IMR-90 (cell line): Measurements from ENCODE around the gene AGAP1. TPM values are rescaled to one million over a fixed set of nuclear protein-coding genes. Genes with fewer than 3 reads are reported as not detected.

Experiments used
- ATAC-seq: fragments of 200-7000 bp; cut with Tn5 transposase; 2 replicates; pipeline ENCODE4 v1.9.1; 2020; ENCODE audit warnings: low read depth, mild to moderate bottlenecking, moderate library complexity
- BruUV-seq: library from RNA; stranded (reverse); fragments of 400-500 nt; replicated peaks from 2 replicates; lab custom pipeline; 2021; lab: Mats Ljungman, UMichigan
- CTCF ChIA-PET: fragments of 300-600 bp; formaldehyde crosslinking; extraction: SDS; loops from one replicate; lab custom pipeline; 2021; ENCODE audit warnings: antibody characterized with exemption; lab: Yijun Ruan, JAX
- POLR2A ChIA-PET: fragments of 300-600 bp; sonication (Branson Sonifier 250); formaldehyde crosslinking; loops from one replicate; lab custom pipeline; 2022; ENCODE audit warnings: antibody characterized with exemption; ENCODE audit not compliant: unreplicated experiment; lab: Charles Lee
- DNase-seq: peaks from one replicate; pipeline ENCODE4 v3.0.0; 2013
- H2AFZ ChIP-seq: replicated peaks from 2 replicates; pipeline ENCODE3; 2013; ENCODE audit warnings: low read length, mild to moderate bottlenecking; ENCODE audit not compliant: poor library complexity
- H2AK5ac ChIP-seq: 2 replicates; pipeline ENCODE4 v1.6.1; 2013; ENCODE audit warnings: low read depth, low read length, inconsistent platforms
- H2AK9ac ChIP-seq: replicated peaks from 2 replicates; pipeline ENCODE3; 2013; ENCODE audit warnings: mild to moderate bottlenecking, low read depth, low read length, moderate library complexity; ENCODE audit not compliant: poor library complexity
- H2BK120ac ChIP-seq: 2 replicates; pipeline ENCODE4 v1.6.1; 2013; ENCODE audit warnings: low read depth, low read length, inconsistent platforms
- H2BK15ac ChIP-seq: 3 replicates; pipeline ENCODE4 v1.6.1; 2013; ENCODE audit warnings: low read depth, low read length, inconsistent platforms
- H2BK20ac ChIP-seq: 2 replicates; pipeline ENCODE4 v1.6.1; 2013; ENCODE audit warnings: low read depth, mild to moderate bottlenecking, inconsistent platforms, low read length, moderate library complexity
- H2BK5ac ChIP-seq: 2 replicates; pipeline ENCODE4 v1.6.1; 2013; ENCODE audit warnings: mild to moderate bottlenecking, low read depth, low read length, inconsistent platforms; ENCODE audit not compliant: poor library complexity, severe bottlenecking
- H3K14ac ChIP-seq: replicated peaks from 2 replicates; pipeline ENCODE4 v1.6.1; 2013; ENCODE audit warnings: low read depth, low read length, inconsistent platforms
- H3K18ac ChIP-seq: 2 replicates; pipeline ENCODE4 v1.6.1; 2013; ENCODE audit warnings: low read depth, low read length, control low read depth
- H3K23ac ChIP-seq: 2 replicates; pipeline ENCODE4 v1.6.1; 2013; ENCODE audit warnings: low read depth, low read length, inconsistent platforms
- H3K27ac ChIP-seq: 2 replicates; pipeline ENCODE4 v1.5.1; 2013; ENCODE audit warnings: mild to moderate bottlenecking, control low read depth, low read length; ENCODE audit not compliant: insufficient read depth
- H3K27me3 ChIP-seq: 2 replicates; pipeline ENCODE4 v1.6.1; 2013; ENCODE audit warnings: low read length; ENCODE audit not compliant: control insufficient read depth, insufficient read depth
- H3K36me3 ChIP-seq: 2 replicates; pipeline ENCODE4 v1.6.1; 2013; ENCODE audit warnings: low read length, mixed read lengths; ENCODE audit not compliant: control insufficient read depth, insufficient read depth
- H3K4ac ChIP-seq: 2 replicates; pipeline ENCODE4 v1.6.1; 2013; ENCODE audit warnings: low read depth, low read length, inconsistent platforms
- H3K4me1 ChIP-seq: 2 replicates; pipeline ENCODE4 v1.6.1; 2013; ENCODE audit warnings: low read length, mixed read lengths; ENCODE audit not compliant: control insufficient read depth, insufficient read depth
- H3K4me2 ChIP-seq: 2 replicates; pipeline ENCODE4 v1.6.1; 2013; ENCODE audit warnings: low read depth, mild to moderate bottlenecking, control low read depth, low read length, moderate library complexity
- H3K4me3 ChIP-seq: 2 replicates; pipeline ENCODE4 v1.5.1; 2013; ENCODE audit warnings: low read depth, mild to moderate bottlenecking, control low read depth, low read length, moderate library complexity; ENCODE audit not compliant: insufficient read depth
- H3K56ac ChIP-seq: 2 replicates; pipeline ENCODE4 v1.6.1; 2013; ENCODE audit warnings: low read length, inconsistent platforms; ENCODE audit not compliant: insufficient read depth; ENCODE audit errors: extremely low read depth
- H3K79me1 ChIP-seq, 2 experiments: 2 replicates each; pipeline ENCODE4 v1.6.1; 2013; ENCODE audit warnings: low read length in 2 of 2, inconsistent platforms in 1 of 2, low read depth in 1 of 2
- H3K9ac ChIP-seq: 2 replicates; pipeline ENCODE4 v1.6.1; 2013; ENCODE audit warnings: low read depth, low read length, control low read depth
- H3K9me1 ChIP-seq: 2 replicates; pipeline ENCODE4 v1.6.1; 2013; ENCODE audit warnings: low read length, inconsistent platforms; ENCODE audit not compliant: insufficient read depth
- H3K9me3 ChIP-seq: 2 replicates; pipeline ENCODE4 v1.6.1; 2013; ENCODE audit warnings: low read length; ENCODE audit not compliant: control insufficient read depth, insufficient read depth
- H4K20me1 ChIP-seq: 2 replicates; pipeline ENCODE4 v1.6.1; 2013; ENCODE audit warnings: low read length, inconsistent platforms; ENCODE audit not compliant: insufficient read depth
- H4K5ac ChIP-seq: 2 replicates; pipeline ENCODE4 v1.6.1; 2013; ENCODE audit warnings: mild to moderate bottlenecking, low read depth, low read length, control low read depth
- H4K8ac ChIP-seq, 2 experiments: 2 replicates each; pipeline ENCODE4 v1.6.1; 2013; ENCODE audit warnings: low read depth in 2 of 2, low read length in 2 of 2, control low read depth in 1 of 2, inconsistent platforms in 1 of 2
- H4K91ac ChIP-seq: 2 replicates; pipeline ENCODE4 v1.6.1; 2013; ENCODE audit warnings: low read depth, low read length, inconsistent platforms; ENCODE audit not compliant: insufficient read depth
- CTCF ChIP-seq: conservative IDR thresholded peaks from 2 replicates; pipeline ENCODE4 v1.5.1; 2012; ENCODE audit warnings: mild to moderate bottlenecking, low read depth, low read length, improper control_type of control experiment
- MXI1 ChIP-seq: IDR thresholded peaks from 2 replicates; pipeline ENCODE4 v1.6.1; 2012; ENCODE audit warnings: low read depth, mild to moderate bottlenecking, low read length, moderate library complexity, borderline replicate concordance
- WGBS, 2 experiments: methylation state at CpG; one replicate each; pipeline versions ENCODE4 v1.1.5 to v1.1.7; 2013; ENCODE audit warnings: missing lambda C conversion rate in 2 of 2; ENCODE audit not compliant: insufficient read length in 1 of 2; ENCODE audit errors: extremely low coverage in 2 of 2; 5-methylcytosine and 5-hydroxymethylcytosine counted together
- dilution Hi-C: fragments of 300-500 bp; cut with HindIII; formaldehyde crosslinking; loops from one replicate; pipeline ENCODE4 v1.14.3; 2018; ENCODE audit warnings: low sequenced_read_pairs; ENCODE audit not compliant: unreplicated experiment
- in situ Hi-C: fragments of 300-500 bp; cut with MboI; formaldehyde crosslinking; loops from 3 replicates; pipeline ENCODE4 v1.14.3; 2019; ENCODE audit warnings: low sequenced_read_pairs, inconsistent platforms, mixed read lengths
- intact Hi-C: fragments of 100-400 bp; cut with micrococcal nuclease; formaldehyde crosslinking; loops from 2 replicates; pipeline ENCODE4 v1.10.0; 2022
- polyA plus RNA-seq, 3 experiments: library from polyadenylated mRNA; depleted of rRNA; stranded (reverse); fragments of >200 nt; gene quantifications; 2 replicates each; pipeline ENCODE4 v1.2.3, GENCODE V29; 2012; ENCODE audit warnings: low replicate concordance in 1 of 3
- total RNA-seq: library from RNA; depleted of rRNA; stranded (reverse); fragments of >200 nt; gene quantifications from 2 replicates; pipeline ENCODE4 v1.2.3, GENCODE V29; 2012
- TF ChIP-seq, protein P1 (sequence below): fragments of 150-350 bp; IDR thresholded peaks from 2 replicates; pipeline ENCODE4 v1.6.1; 2017; ENCODE audit warnings: mild to moderate bottlenecking, antibody characterized with exemption, low read length, low read depth
- TF ChIP-seq, protein P2 (sequence below): fragments of 150-350 bp; IDR thresholded peaks from 2 replicates; pipeline ENCODE4 v1.6.1; 2016; ENCODE audit warnings: low read depth, mild to moderate bottlenecking, low read length, moderate library complexity, borderline replicate concordance

AGAP1 gene
- total and polyA plus RNA-seq, 2 of the 4 experiments (the other 2 are of a cell fraction): 15.1 to 16.4 TPM

- Histone ChIP-seq H3K4me1 (peaks cover 27% of the 10 kb centered on the region), H4K5ac (no peak overlapping the region), H3K56ac (no peak overlapping the region), H3K79me1 (peaks cover 24 to 56% of the 10 kb centered on the region in 2 experiments), H3K27ac (no peak overlapping the region), H4K20me1 (peaks cover 65% of the 10 kb centered on the region), H2AK9ac (no peak overlapping the region), H3K36me3 (no peaks in the 10 kb centered on the region), H3K18ac (no peak overlapping the region), H3K27me3 (no peaks in the 10 kb centered on the region), H3K4me3 (no peak overlapping the region), H3K23ac (no peak overlapping the region), H3K4me2 (no peak overlapping the region), H2BK5ac (no peak overlapping the region), H2BK15ac (no peak overlapping the region), H4K91ac (no peak overlapping the region; the same call in 1 of the 2 replicates), H2AFZ (no peak overlapping the region), H2BK120ac (0 out of 2 replicates have a peak overlapping the region, but pooled peaks have one; percentile 11), H3K14ac (no peak overlapping the region), H4K8ac (no peak overlapping the region), H3K4ac (no peak overlapping the region; the same call in 1 of the 2 replicates), H3K9me1 (peaks cover 16% of the 10 kb centered on the region), H3K9me3 (no peaks in the 10 kb centered on the region), H2AK5ac (no peak overlapping the region; the same call in 1 of the 2 replicates), H2BK20ac (no peak overlapping the region), H3K9ac (no peak overlapping the region)
- CTCF ChIA-PET: no interaction called here
- no TSS peak for BruUV-seq
- dilution Hi-C loops: no loop called here
- DNase-seq (no peak), ATAC-seq (no peak)
- POLR2A ChIA-PET: no interaction called here
- in situ Hi-C loops: no loop called here
- WGBS, 2 experiments: 92% methylated on average over 2 of the region's 20 CpGs; no CpG with 5 or more reads in 1 of the 2 experiments
- intact Hi-C loops: no loop called here
- TF ChIP-seq, protein P1, sequence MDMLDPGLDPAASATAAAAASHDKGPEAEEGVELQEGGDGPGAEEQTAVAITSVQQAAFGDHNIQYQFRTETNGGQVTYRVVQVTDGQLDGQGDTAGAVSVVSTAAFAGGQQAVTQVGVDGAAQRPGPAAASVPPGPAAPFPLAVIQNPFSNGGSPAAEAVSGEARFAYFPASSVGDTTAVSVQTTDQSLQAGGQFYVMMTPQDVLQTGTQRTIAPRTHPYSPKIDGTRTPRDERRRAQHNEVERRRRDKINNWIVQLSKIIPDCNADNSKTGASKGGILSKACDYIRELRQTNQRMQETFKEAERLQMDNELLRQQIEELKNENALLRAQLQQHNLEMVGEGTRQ: no peak
- TF ChIP-seq CTCF (no peak), MXI1 (no peak)
- TF ChIP-seq, protein P2, sequence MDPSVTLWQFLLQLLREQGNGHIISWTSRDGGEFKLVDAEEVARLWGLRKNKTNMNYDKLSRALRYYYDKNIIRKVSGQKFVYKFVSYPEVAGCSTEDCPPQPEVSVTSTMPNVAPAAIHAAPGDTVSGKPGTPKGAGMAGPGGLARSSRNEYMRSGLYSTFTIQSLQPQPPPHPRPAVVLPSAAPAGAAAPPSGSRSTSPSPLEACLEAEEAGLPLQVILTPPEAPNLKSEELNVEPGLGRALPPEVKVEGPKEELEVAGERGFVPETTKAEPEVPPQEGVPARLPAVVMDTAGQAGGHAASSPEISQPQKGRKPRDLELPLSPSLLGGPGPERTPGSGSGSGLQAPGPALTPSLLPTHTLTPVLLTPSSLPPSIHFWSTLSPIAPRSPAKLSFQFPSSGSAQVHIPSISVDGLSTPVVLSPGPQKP: no peak
Measured at GRCh38 chr2:235658351-235659174, 164.7 kb downstream of the AGAP1 start.
